C4-2B (cell line): ENCODE data around the gene MAP4.

Source experiments
- CTCF ChIP-seq: fragments of 450-650 bp; conservative IDR thresholded peaks from 2 replicates; pipeline ENCODE4 v1.5.1; 2017; ENCODE audit warnings: mild to moderate bottlenecking
- ZFX ChIP-seq: fragments of 450-650 bp; IDR thresholded peaks from 2 replicates; pipeline ENCODE4 v1.6.1; 2017

GRCh38 chr3:48002787-48003186, 13.4 kb downstream of the MAP4 start:
- TF ChIP-seq CTCF (no peak), ZFX (no peak)
